Measurements from ENCODE around the gene PLA2G4C. TPM values are rescaled to one million over a fixed set of nuclear protein-coding genes. Genes with fewer than 3 reads are reported as not detected.

PLA2G4C gene
- total and polyA plus RNA-seq, 4 donors: 1.1 to 5.9 (median 3.1) TPM

- Histone ChIP-seq H3K4me1 (ENCODE audit: control insufficient read depth in 4 of 4, insufficient read depth in 4 of 4, low read length in 3 of 4) (no peaks in the 10 kb centered on the region), H3K9ac (ENCODE audit: low read depth in 1 of 2, low read length in 2 of 2) (no peak overlapping the region), H3K4me3 (ENCODE audit: low read depth in 1 of 3, low read length in 3 of 3) (no peak overlapping the region), H3K9me3 (ENCODE audit: control insufficient read depth in 4 of 4, low read length in 3 of 4) (no peaks in the 10 kb centered on the region), H3K27me3 (ENCODE audit: control insufficient read depth in 4 of 4, insufficient read depth in 4 of 4, low read length in 3 of 4) (no peaks in the 10 kb centered on the region), H3K27ac (ENCODE audit: low read depth in 1 of 2, low read length in 2 of 2) (no peak overlapping the region), H3K36me3 (ENCODE audit: control insufficient read depth in 4 of 4, insufficient read depth in 3 of 4, low read depth in 1 of 4, low read length in 3 of 4) (peaks cover 0 to 20% (median 13%) of the 10 kb centered on the region in 4 donors)
- no peak for TF ChIP-seq HNF4A (conservative IDR thresholded peaks at IDR 0.05)
- TF ChIP-seq JUND (IDR thresholded peaks at IDR 0.05): no peak
- no peak for TF ChIP-seq MAX (IDR thresholded peaks at IDR 0.05)
- no peak for TF ChIP-seq FOXA2 (IDR thresholded peaks at IDR 0.05)
- no peak for TF ChIP-seq EGR1 (IDR thresholded peaks at IDR 0.05; ENCODE audit: low read depth in 2 of 2)
- no peak for DNase-seq (ENCODE audit: low spot score)
- WGBS: 94% methylated on average over 4 of the region's 4 CpGs
These were observed 14.9 kb downstream of the PLA2G4C start for GRCh38 chr19:48095612-48096175.

GRCh38 chr19:48094855-48095203, 15.8 kb downstream of the PLA2G4C start:
- Histone ChIP-seq H3K4me3 (ENCODE audit: low read depth in 1 of 3, low read length in 3 of 3) (no peak overlapping the region), H3K36me3 (ENCODE audit: control insufficient read depth in 4 of 4, insufficient read depth in 3 of 4, low read depth in 1 of 4, low read length in 3 of 4) (peaks cover 0 to 20% (median 13%) of the 10 kb centered on the region in 4 donors), H3K27ac (ENCODE audit: low read depth in 1 of 2, low read length in 2 of 2) (no peak overlapping the region), H3K27me3 (ENCODE audit: control insufficient read depth in 4 of 4, insufficient read depth in 4 of 4, low read length in 3 of 4) (no peaks in the 10 kb centered on the region), H3K4me1 (ENCODE audit: control insufficient read depth in 4 of 4, insufficient read depth in 4 of 4, low read length in 3 of 4) (no peaks in the 10 kb centered on the region), H3K9ac (ENCODE audit: low read depth in 1 of 2, low read length in 2 of 2) (no peak overlapping the region), H3K9me3 (ENCODE audit: control insufficient read depth in 4 of 4, low read length in 3 of 4) (no peaks in the 10 kb centered on the region)
- DNase-seq (ENCODE audit: low spot score): no peak
- TF ChIP-seq CTCF (IDR thresholded peaks at IDR 0.05; ENCODE audit: low read depth, low read length, missing input control) (no peak), RXRA (IDR thresholded peaks at IDR 0.05) (no peak), ATF3 (IDR thresholded peaks at IDR 0.05) (no peak), NR2F2 (IDR thresholded peaks at IDR 0.05) (no peak), HNF4G (IDR thresholded peaks at IDR 0.05) (no peak), EGR1 (IDR thresholded peaks at IDR 0.05; ENCODE audit: low read depth in 2 of 2) (no peak), ZBTB33 (IDR thresholded peaks at IDR 0.05) (no peak), FOXA1 (IDR thresholded peaks at IDR 0.05) (no peak)
- 98% methylated on average over 2 of the region's 2 CpGs for WGBS

GRCh38 chr19:48094129-48094854, 16.3 kb downstream of the PLA2G4C start:
- 34% methylated on average over 1 of the region's 1 CpG for WGBS
- H3K4me1 ChIP-seq (ENCODE audit: control insufficient read depth in 4 of 4, insufficient read depth in 4 of 4, low read length in 3 of 4): no peaks in the 10 kb centered on the region
- H3K9me3 ChIP-seq (ENCODE audit: control insufficient read depth in 4 of 4, low read length in 3 of 4): no peaks in the 10 kb centered on the region
- no peaks in the 10 kb centered on the region for H3K27me3 ChIP-seq (ENCODE audit: control insufficient read depth in 4 of 4, insufficient read depth in 4 of 4, low read length in 3 of 4)
- peaks cover 0 to 20% (median 13%) of the 10 kb centered on the region in 4 donors for H3K36me3 ChIP-seq (ENCODE audit: control insufficient read depth in 4 of 4, insufficient read depth in 3 of 4, low read depth in 1 of 4, low read length in 3 of 4)
- DNase-seq (ENCODE audit: low spot score): no peak
- H3K9ac ChIP-seq (ENCODE audit: low read depth in 1 of 2, low read length in 2 of 2): no peak overlapping the region
- H3K4me3 ChIP-seq (ENCODE audit: low read depth in 1 of 3, low read length in 3 of 3): no peak overlapping the region
- TF ChIP-seq NR2F2 (IDR thresholded peaks at IDR 0.05) (no peak), REST (IDR thresholded peaks at IDR 0.05) (no peak), HNF4G (IDR thresholded peaks at IDR 0.05) (no peak), RXRA (IDR thresholded peaks at IDR 0.05) (no peak), ZBTB33 (IDR thresholded peaks at IDR 0.05) (no peak)
- H3K27ac ChIP-seq (ENCODE audit: low read depth in 1 of 2, low read length in 2 of 2): no peak overlapping the region

All from liver (tissue), 9 donors.